CD4-positive, alpha-beta memory T cell (primary cell): ENCODE measurements around the gene CENATAC. TPM values are rescaled to one million over a fixed set of nuclear protein-coding genes. Genes with fewer than 3 reads are reported as not detected.
"Not testable (repeated sequence)": the region's sequence is repeated elsewhere in the genome, so short reads cannot be mapped to it uniquely, and the experiment has no call there.

Experiments
- CTCF ChIA-PET: fragments of 350-600 bp; sonication (Branson Sonifier 250); formaldehyde crosslinking; loops from one replicate; lab custom pipeline; 2021; ENCODE audit warnings: inconsistent platforms; ENCODE audit not compliant: partially characterized antibody; lab: Charles Lee
- POLR2A ChIA-PET: fragments of 350-600 bp; sonication (Branson Sonifier 250); formaldehyde crosslinking; loops from one replicate; lab custom pipeline; 2021; ENCODE audit not compliant: partially characterized antibody; lab: Charles Lee
- DNase-seq, 5 donors: peaks; one replicate each; pipeline versions ENCODE4 v3.0.0 to v3.0.0-alpha.2; 2020 to 2022; ENCODE audit warnings: mixed read lengths in 1 of 5
- H3K27ac ChIP-seq: one replicate; pipeline ENCODE4 v1.7.0; 2013; ENCODE audit warnings: low read depth, low read length
- H3K27me3 ChIP-seq: 2 replicates; pipeline ENCODE4 v1.7.0; 2013; ENCODE audit warnings: mild to moderate bottlenecking, low read length, moderate library complexity; ENCODE audit not compliant: insufficient read depth
- H3K36me3 ChIP-seq: 2 replicates; pipeline ENCODE4 v1.7.0; 2013; ENCODE audit warnings: mild to moderate bottlenecking, low read length, moderate library complexity; ENCODE audit not compliant: insufficient read depth
- H3K4me1 ChIP-seq: 2 replicates; pipeline ENCODE4 v1.7.0; 2013; ENCODE audit warnings: mild to moderate bottlenecking, low read length, moderate library complexity; ENCODE audit not compliant: insufficient read depth
- H3K4me3 ChIP-seq, 2 donors: one replicate each; pipeline ENCODE4 v1.7.0; 2013; ENCODE audit warnings: low read length in 2 of 2, mild to moderate bottlenecking in 1 of 2
- H3K9me3 ChIP-seq, 2 donors: one replicate each; pipeline ENCODE4 v1.7.0; 2013; ENCODE audit warnings: low read length in 2 of 2, control low read depth in 1 of 2; ENCODE audit not compliant: control insufficient read depth in 1 of 2
- H3K27ac Mint-ChIP-seq, 7 donors: one replicate each; pipeline ENCODE4 v1.8.0; 2020 to 2021; ENCODE audit warnings: mixed read lengths in 7 of 7, mild to moderate bottlenecking in 6 of 7, inconsistent platforms in 3 of 7, moderate library complexity in 3 of 7
- H3K27me3 Mint-ChIP-seq, 2 donors: one replicate each; pipeline ENCODE4 v1.8.0; 2020 to 2021; ENCODE audit warnings: mixed read lengths in 2 of 2
- H3K36me3 Mint-ChIP-seq, 2 donors: one replicate each; pipeline ENCODE4 v1.8.0; 2020 to 2021; ENCODE audit warnings: mixed read lengths in 2 of 2, inconsistent platforms in 1 of 2, mild to moderate bottlenecking in 1 of 2
- H3K4me1 Mint-ChIP-seq, 4 donors: one replicate each; pipeline ENCODE4 v1.8.0; 2020 to 2021; ENCODE audit warnings: mixed read lengths in 4 of 4, mild to moderate bottlenecking in 1 of 4
- H3K4me3 Mint-ChIP-seq, 8 donors: one replicate each; pipeline ENCODE4 v1.8.0; 2020 to 2021; ENCODE audit warnings: mixed read lengths in 8 of 8, mild to moderate bottlenecking in 7 of 8, moderate library complexity in 6 of 8, inconsistent platforms in 3 of 8
- H3K9me3 Mint-ChIP-seq, 8 donors: one replicate each; pipeline ENCODE4 v1.8.0; 2020 to 2021; ENCODE audit warnings: mixed read lengths in 8 of 8, mild to moderate bottlenecking in 5 of 8, inconsistent platforms in 3 of 8, moderate library complexity in 1 of 8
- intact Hi-C: fragments of 100-400 bp; cut with micrococcal nuclease; formaldehyde crosslinking; loops from one replicate; pipeline ENCODE4 v1.15.1; 2023
- polyA plus RNA-seq, 2 donors: library from polyadenylated mRNA; unstranded; fragments of 300-500 nt; fragmentation: Illumina TruSeq; gene quantifications; one replicate each; pipeline ENCODE4 v1.2.3, GENCODE V29; 2021
- total RNA-seq, 2 experiments: library from RNA; stranded (reverse); gene quantifications; one replicate each; pipeline ENCODE4 v1.2.3, GENCODE V29; 2021

The CENATAC gene
- total and polyA plus RNA-seq, 4 experiments from 2014 or later: 13.3 to 114 (median 62.9) TPM

GRCh38 chr11:119055901-119056300 is 58.0 kb downstream of the CENATAC start:
- H3K27ac Mint-ChIP-seq: peak overlapping the region; percentile 72 to 91 (median 88)
- peak overlapping the region; percentile 78 to 82 for H3K4me3 ChIP-seq
- H3K27me3 Mint-ChIP-seq: no peaks in the 10 kb centered on the region
- POLR2A ChIA-PET: interaction anchor here (0.7 to 5.3 kb wide), 20 partner anchors 9 to 264 kb away, joined by 3 to 67 read pairs (median 7); partner anchors contain the start of genes C2CD2L, CENATAC, DDX6 and DPAGT1
- peak overlapping the region; percentile 91 for H3K27ac ChIP-seq
- peaks cover 46% of the 10 kb centered on the region for H3K36me3 ChIP-seq
- H3K4me3 Mint-ChIP-seq: peak overlapping the region; percentile 80 to 98 (median 85)
- no peaks in the 10 kb centered on the region for H3K9me3 Mint-ChIP-seq
- DNase-seq: peak in 2 of 5 donors; percentile 4 to 13
- peaks cover 26 to 65% (median 46%) of the 10 kb centered on the region in 4 donors for H3K4me1 Mint-ChIP-seq
- CTCF ChIA-PET: interaction anchor here (0.6 to 2.5 kb wide), 10 partner anchors 9 to 141 kb away, joined by 3 to 17 read pairs (median 4); partner anchors contain the start of genes DPAGT1, HINFP and VPS11
- peaks cover 40 to 60% of the 10 kb centered on the region in 2 donors for H3K36me3 Mint-ChIP-seq
- no peaks in the 10 kb centered on the region for H3K9me3 ChIP-seq
- intact Hi-C loops: loop anchor here (2.0 kb wide), 1 partner anchor 141 kb away; no protein-coding TSS in a partner anchor
- H3K4me1 ChIP-seq: peaks cover 27% of the 10 kb centered on the region
- no peaks in the 10 kb centered on the region for H3K27me3 ChIP-seq

DNA sequence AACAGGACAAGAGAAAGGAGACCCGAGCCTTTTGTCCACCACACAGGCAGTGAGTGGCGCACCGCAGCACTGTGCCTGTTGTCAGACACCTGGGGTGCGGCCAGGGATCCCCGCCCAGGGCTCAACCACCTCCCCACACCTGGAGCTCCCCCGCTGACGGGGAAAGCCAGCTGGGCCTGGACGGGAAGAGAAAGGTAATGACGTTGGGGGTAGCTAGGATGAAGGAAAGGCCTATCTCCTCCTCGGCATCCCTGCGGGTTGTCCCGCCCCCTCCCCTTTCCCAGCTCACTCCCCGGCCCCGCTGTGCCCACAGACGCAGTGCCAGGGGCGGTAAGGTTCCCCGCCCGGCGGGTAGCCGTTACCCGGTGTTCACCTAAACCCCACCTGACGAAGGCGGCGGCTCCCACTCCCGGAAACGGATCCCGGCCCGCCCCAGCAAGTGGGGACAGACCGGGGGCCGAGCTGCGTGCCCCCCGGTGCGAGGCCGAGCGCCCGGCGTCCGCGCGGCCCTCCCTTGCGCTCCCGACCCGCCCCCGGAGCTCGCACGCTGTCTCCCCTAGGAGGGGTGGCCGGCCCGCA is 58.6 kb downstream of the CENATAC start:
- ChIA-PET CTCF (interaction anchor here (0.6 to 2.5 kb wide), 11 partner anchors 10 to 140 kb away, joined by 3 to 17 read pairs (median 4); partner anchors contain the start of genes DPAGT1, HINFP, SLC37A4 and VPS11), POLR2A (interaction anchor here (0.7 to 5.3 kb wide), 25 partner anchors 8 to 265 kb away, joined by 3 to 67 read pairs (median 6); partner anchors contain the start of genes C2CD2L, CBL, CENATAC and DDX6)
- DNase-seq: peak; percentile 38 to 79 (median 50)
- Mint-ChIP-seq H3K9me3 (no peaks in the 10 kb centered on the region), H3K4me3 (peak overlapping the region; percentile 92 to 98 (median 97)), H3K27me3 (no peaks in the 10 kb centered on the region), H3K36me3 (peaks cover 34 to 54% of the 10 kb centered on the region in 2 donors), H3K4me1 (peaks cover 24 to 59% (median 43%) of the 10 kb centered on the region in 4 donors), H3K27ac (peak overlapping the region; percentile 91 to 98 (median 97))
- peaks cover 40% of the 10 kb centered on the region for H3K36me3 ChIP-seq
- peak overlapping the region; percentile 91 for H3K27ac ChIP-seq
- H3K4me1 ChIP-seq: peaks cover 27% of the 10 kb centered on the region
- intact Hi-C loops: loop anchor here (2.0 kb wide), 1 partner anchor 140 kb away; no protein-coding TSS in a partner anchor
- no peaks in the 10 kb centered on the region for H3K27me3 ChIP-seq
- H3K9me3 ChIP-seq: no peaks in the 10 kb centered on the region
- H3K4me3 ChIP-seq: peak overlapping the region; percentile 78 to 82

GRCh38 chr11:119057000-119057769 is 59.2 kb downstream of the CENATAC start, which contains the start of gene HYOU1:
Gene HYOU1, minus strand, starts transcription at chr11:119057205. Its CDS starts 1,045 bp downstream, at chr11:119056160.
- Mint-ChIP-seq H3K27ac (peak within 1 kb of the TSS; percentile 91 to 98 (median 97)), H3K9me3 (no peaks in the 10 kb centered on the region), H3K4me3 (peak within 1 kb of the TSS; percentile 92 to 98 (median 97)), H3K27me3 (no peaks in the 10 kb centered on the region), H3K4me1 (peaks cover 20 to 52% (median 39%) of the 10 kb centered on the region in 4 donors), H3K36me3 (peaks cover 29 to 49% of the 10 kb centered on the region in 2 donors)
- Histone ChIP-seq H3K4me1 (peaks cover 25% of the 10 kb centered on the region), H3K9me3 (no peaks in the 10 kb centered on the region), H3K36me3 (peaks cover 33% of the 10 kb centered on the region), H3K27ac (peak within 1 kb of the TSS; percentile 91), H3K4me3 (peak within 1 kb of the TSS; percentile 82 to 87), H3K27me3 (no peaks in the 10 kb centered on the region)
- ChIA-PET CTCF (interaction anchor here (0.9 to 2.5 kb wide), 12 partner anchors 10 to 265 kb away, joined by 3 to 17 read pairs (median 4); partner anchors contain the start of genes DPAGT1, HINFP, SLC37A4 and VPS11), POLR2A (interaction anchor here (0.8 to 5.3 kb wide), 24 partner anchors 9 to 266 kb away, joined by 3 to 67 read pairs (median 6); partner anchors contain the start of genes C2CD2L, CBL, CENATAC and DDX6)
- intact Hi-C loops: loop anchor here (1.0 to 2.0 kb wide), 7 partner anchors 10 to 140 kb away; partner anchors contain the start of genes CENATAC, DPAGT1, RPS25 and SLC37A4
- DNase-seq: peak; percentile 98

- H3K9me3 Mint-ChIP-seq: not testable (repeated sequence)
Observed at GRCh38 chr11:119059128-119059527, 61.2 kb downstream of the CENATAC start.

GRCh38 chr11:119061256-119061655 is 63.3 kb downstream of the CENATAC start:
- ChIA-PET POLR2A (interaction anchor here (1.1 to 3.3 kb wide), 3 partner anchors 30 to 61 kb away, joined by 3 to 11 read pairs (median 4); partner anchors contain the start of gene SLC37A4), CTCF (interaction anchor here (1.1 to 3.3 kb wide), 4 partner anchors 14 to 135 kb away, joined by 3 to 11 read pairs (median 4); no protein-coding TSS in a partner anchor)
- Mint-ChIP-seq H3K9me3 (no peaks in the 10 kb centered on the region), H3K27ac (peak overlapping the region in 1 of 7 donors; percentile 8), H3K4me1 (peaks cover 11 to 35% (median 27%) of the 10 kb centered on the region in 4 donors), H3K4me3 (no peak overlapping the region), H3K36me3 (peaks cover 0 to 15% of the 10 kb centered on the region in 2 donors), H3K27me3 (no peaks in the 10 kb centered on the region)
- no peak for DNase-seq
- H3K4me1 ChIP-seq: peaks cover 25% of the 10 kb centered on the region
- no peaks in the 10 kb centered on the region for H3K36me3 ChIP-seq
- H3K9me3 ChIP-seq: no peaks in the 10 kb centered on the region
- no peaks in the 10 kb centered on the region for H3K27me3 ChIP-seq
- no peak overlapping the region for H3K4me3 ChIP-seq
- no peak overlapping the region for H3K27ac ChIP-seq
- intact Hi-C loops: no loop called here

More at GRCh38 chr11:119059128-119059527, 61.2 kb downstream of the CENATAC start:
- DNase-seq, H3K9me3 ChIP-seq, H3K27ac ChIP-seq, intact Hi-C loops, H3K27me3 ChIP-seq, H3K4me3 ChIP-seq, CTCF ChIA-PET, H3K27me3 Mint-ChIP-seq: not testable (repeated sequence)
- Histone ChIP-seq H3K4me1 (peaks cover 21% of the 10 kb centered on the region), H3K36me3 (peaks cover 13% of the 10 kb centered on the region)
- POLR2A ChIA-PET: interaction anchor here (1.0 kb wide), 1 partner anchor 8 kb away, joined by 3 read pairs; no protein-coding TSS in a partner anchor
- peak overlapping the region in 2 of 8 donors; percentile 14 to 51 for H3K4me3 Mint-ChIP-seq
- peaks cover 13 to 31% of the 10 kb centered on the region in 2 donors for H3K36me3 Mint-ChIP-seq
- peak overlapping the region in 1 of 7 donors; percentile 88 for H3K27ac Mint-ChIP-seq
- peaks cover 13 to 37% (median 29%) of the 10 kb centered on the region in 4 donors for H3K4me1 Mint-ChIP-seq

DNA sequence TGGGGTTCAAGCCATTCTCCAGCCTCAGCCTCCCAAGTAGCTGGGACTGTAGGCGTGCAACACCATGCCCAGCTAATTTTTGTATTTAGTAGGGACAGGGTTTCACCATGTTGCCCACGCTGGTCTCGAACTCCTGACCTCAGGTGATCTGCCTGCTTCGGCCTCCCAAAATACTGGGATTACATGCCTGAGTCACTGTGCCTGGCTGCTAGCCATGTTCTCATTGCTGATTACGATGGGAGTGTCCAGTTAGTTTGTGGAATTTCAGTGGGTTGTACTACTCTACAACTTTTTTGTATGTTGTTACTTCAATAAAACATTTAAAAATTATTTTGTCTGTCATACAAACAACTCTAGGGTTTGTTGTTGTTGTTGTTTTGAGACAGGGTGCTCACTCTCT is 64.8 kb downstream of the CENATAC start:
- Mint-ChIP-seq H3K27ac (no peak overlapping the region), H3K4me1 (peaks cover 17 to 37% (median 32%) of the 10 kb centered on the region in 4 donors), H3K9me3 (no peaks in the 10 kb centered on the region), H3K27me3 (no peaks in the 10 kb centered on the region), H3K36me3 (peaks cover 0 to 13% of the 10 kb centered on the region in 2 donors), H3K4me3 (no peak overlapping the region)
- Histone ChIP-seq H3K27me3 (no peaks in the 10 kb centered on the region), H3K27ac (no peak overlapping the region), H3K36me3 (no peaks in the 10 kb centered on the region), H3K9me3 (no peaks in the 10 kb centered on the region), H3K4me3 (no peak overlapping the region), H3K4me1 (peaks cover 29% of the 10 kb centered on the region)
- POLR2A ChIA-PET: interaction anchor here (3.3 kb wide), 1 partner anchor 32 kb away, joined by 11 read pairs; a partner anchor contains a TSS
- intact Hi-C loops: no loop called here
- DNase-seq: no peak
- CTCF ChIA-PET: interaction anchor here (0.6 to 3.3 kb wide), 5 partner anchors 11 to 259 kb away, joined by 3 to 11 read pairs (median 3); no protein-coding TSS in a partner anchor
